ENCODE results near the gene NID1.

DNA sequence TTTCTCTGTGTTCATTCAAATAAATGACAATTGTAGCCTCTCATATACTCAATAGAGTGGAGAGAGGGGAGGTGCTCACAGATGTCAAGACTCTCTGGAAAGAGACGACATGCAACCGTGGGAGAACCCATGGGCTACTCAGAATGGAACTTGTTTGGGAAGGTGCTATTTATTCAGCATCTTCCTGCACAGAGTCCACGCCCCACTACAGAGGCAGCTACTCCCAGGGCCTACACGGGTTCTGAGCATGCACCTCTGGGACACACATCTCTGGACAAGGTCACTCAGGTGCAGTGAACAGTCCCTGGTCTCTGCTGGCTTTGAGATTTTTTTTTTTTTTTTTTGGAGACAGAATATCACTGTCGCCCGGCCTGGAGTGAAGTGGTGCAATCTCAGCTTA lies 64.1 kb downstream of the NID1 start:
- TF ChIP-seq EZH2phosphoT487 (IDR thresholded peaks at IDR 0.05; ENCODE audit: insufficient read depth, low read depth) (no peak), EZH2 (IDR thresholded peaks at IDR 0.05; ENCODE audit: insufficient read depth, poor library complexity, severe bottlenecking) (no peak)
